Progenitor cell of endocrine pancreas (in vitro differentiated cells): ENCODE results near the gene TMEM30B. TPM values are rescaled to one million over a fixed set of nuclear protein-coding genes. Genes with fewer than 3 reads are reported as not detected.

Experiments used
- DNase-seq: peaks from one replicate; pipeline ENCODE4 v3.0.0; 2021; ENCODE audit warnings: low spot score; ENCODE audit not compliant: unreplicated experiment
- H3K27ac Mint-ChIP-seq: 2 replicates; pipeline ENCODE4 v1.8.0; 2021; ENCODE audit warnings: mild to moderate bottlenecking, moderate library complexity, mixed read lengths
- H3K27me3 Mint-ChIP-seq: 2 replicates; pipeline ENCODE4 v1.8.0; 2021; ENCODE audit warnings: mixed read lengths
- H3K36me3 Mint-ChIP-seq: 2 replicates; pipeline ENCODE4 v1.8.0; 2022; ENCODE audit warnings: mixed read lengths; ENCODE audit not compliant: insufficient read depth
- H3K4me1 Mint-ChIP-seq: 2 replicates; pipeline ENCODE4 v1.8.0; 2021; ENCODE audit warnings: low read depth, mixed read lengths
- H3K4me3 Mint-ChIP-seq: 2 replicates; pipeline ENCODE4 v1.8.0; 2021; ENCODE audit warnings: low read depth, mild to moderate bottlenecking, moderate library complexity, mixed read lengths
- H3K9me3 Mint-ChIP-seq: 2 replicates; pipeline ENCODE4 v1.8.0; 2021; ENCODE audit warnings: low read depth, mixed read lengths
- total RNA-seq: library from RNA; stranded (reverse); gene quantifications from 2 replicates; pipeline ENCODE4 v1.2.1, GENCODE V29; 2021
- TF ChIP-seq, protein P1 (sequence below): fragments of 200-600 bp; sonication (generic); IDR thresholded peaks from one replicate; pipeline ENCODE4 v1.5.0; 2021; ENCODE audit warnings: antibody characterized with exemption, mild to moderate bottlenecking; ENCODE audit not compliant: unreplicated experiment

The TMEM30B gene
- total RNA-seq, 1 donor from 2014 or later: 28.1 TPM

DNA sequence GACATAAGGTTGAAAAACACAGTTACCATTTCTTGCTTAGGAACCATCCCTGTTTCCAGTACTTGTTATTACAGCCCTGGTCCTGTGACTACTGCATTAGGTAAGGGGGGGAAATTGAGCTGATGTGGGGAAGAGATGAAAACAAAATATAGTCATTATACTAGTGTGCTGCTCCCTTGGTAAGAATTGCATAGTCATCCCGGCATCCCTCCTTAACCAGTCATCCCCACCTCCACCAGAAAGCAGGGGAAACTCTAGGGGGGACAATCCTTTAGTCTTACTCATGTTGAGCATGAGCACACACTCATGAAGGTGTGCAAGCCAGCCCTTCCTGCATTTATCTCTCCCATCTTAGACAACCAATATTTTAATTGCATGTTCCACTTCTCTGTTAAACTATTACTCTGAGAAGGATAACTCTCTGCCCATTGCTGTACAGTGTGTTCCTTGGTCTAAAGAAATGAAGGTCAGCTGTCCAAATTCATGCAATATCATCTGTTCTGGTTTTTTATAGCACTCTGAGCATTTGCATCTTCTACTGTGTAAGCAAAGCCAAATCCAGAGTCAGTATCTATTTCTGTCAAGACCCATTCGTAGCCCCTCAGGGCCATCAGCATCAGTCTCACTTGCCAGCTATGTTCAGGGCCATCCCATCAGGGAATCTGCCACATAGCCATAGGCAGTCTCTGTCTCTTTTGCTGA, 46.8 kb downstream of the TMEM30B start:
- no peaks in the 10 kb centered on the region for H3K9me3 Mint-ChIP-seq
- peaks cover 2% of the 10 kb centered on the region for H3K27me3 Mint-ChIP-seq
- no peak overlapping the region for H3K27ac Mint-ChIP-seq
- TF ChIP-seq, protein P1, sequence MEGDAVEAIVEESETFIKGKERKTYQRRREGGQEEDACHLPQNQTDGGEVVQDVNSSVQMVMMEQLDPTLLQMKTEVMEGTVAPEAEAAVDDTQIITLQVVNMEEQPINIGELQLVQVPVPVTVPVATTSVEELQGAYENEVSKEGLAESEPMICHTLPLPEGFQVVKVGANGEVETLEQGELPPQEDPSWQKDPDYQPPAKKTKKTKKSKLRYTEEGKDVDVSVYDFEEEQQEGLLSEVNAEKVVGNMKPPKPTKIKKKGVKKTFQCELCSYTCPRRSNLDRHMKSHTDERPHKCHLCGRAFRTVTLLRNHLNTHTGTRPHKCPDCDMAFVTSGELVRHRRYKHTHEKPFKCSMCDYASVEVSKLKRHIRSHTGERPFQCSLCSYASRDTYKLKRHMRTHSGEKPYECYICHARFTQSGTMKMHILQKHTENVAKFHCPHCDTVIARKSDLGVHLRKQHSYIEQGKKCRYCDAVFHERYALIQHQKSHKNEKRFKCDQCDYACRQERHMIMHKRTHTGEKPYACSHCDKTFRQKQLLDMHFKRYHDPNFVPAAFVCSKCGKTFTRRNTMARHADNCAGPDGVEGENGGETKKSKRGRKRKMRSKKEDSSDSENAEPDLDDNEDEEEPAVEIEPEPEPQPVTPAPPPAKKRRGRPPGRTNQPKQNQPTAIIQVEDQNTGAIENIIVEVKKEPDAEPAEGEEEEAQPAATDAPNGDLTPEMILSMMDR: no peak
- peaks cover 9% of the 10 kb centered on the region for H3K4me1 Mint-ChIP-seq
- H3K36me3 Mint-ChIP-seq: no peaks in the 10 kb centered on the region
- H3K4me3 Mint-ChIP-seq: no peak overlapping the region
- DNase-seq: no peak

DNA sequence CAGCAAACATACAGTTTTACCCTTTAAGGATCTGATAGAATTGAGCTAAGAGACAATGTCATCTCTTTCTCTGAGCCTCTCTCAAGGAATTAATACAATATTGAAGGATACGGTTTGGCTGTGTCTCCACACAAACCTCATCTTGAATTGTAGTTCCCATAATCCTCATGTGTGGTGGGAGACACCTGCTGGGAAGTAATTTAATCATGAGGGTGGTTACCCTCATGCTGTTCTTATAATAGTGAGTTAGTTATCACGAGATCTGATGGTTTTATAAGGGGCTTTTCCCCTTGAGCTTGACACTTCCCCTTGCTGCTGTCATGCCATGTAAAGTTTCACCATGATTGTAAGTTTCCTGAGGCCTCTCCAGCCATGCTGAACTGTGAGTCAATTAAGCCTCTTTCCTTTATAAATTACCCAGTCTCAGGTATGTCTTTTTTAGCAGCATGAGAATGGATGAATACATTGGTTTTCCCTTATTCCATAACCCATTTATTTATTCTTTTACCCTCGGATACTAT, 47.6 kb downstream of the TMEM30B start:
- Mint-ChIP-seq H3K9me3 (no peaks in the 10 kb centered on the region), H3K27me3 (peaks cover 2% of the 10 kb centered on the region), H3K27ac (no peak overlapping the region), H3K4me1 (peaks cover 10% of the 10 kb centered on the region), H3K4me3 (no peak overlapping the region), H3K36me3 (no peaks in the 10 kb centered on the region)
- DNase-seq: no peak
- TF ChIP-seq, protein P1: no peak

DNA sequence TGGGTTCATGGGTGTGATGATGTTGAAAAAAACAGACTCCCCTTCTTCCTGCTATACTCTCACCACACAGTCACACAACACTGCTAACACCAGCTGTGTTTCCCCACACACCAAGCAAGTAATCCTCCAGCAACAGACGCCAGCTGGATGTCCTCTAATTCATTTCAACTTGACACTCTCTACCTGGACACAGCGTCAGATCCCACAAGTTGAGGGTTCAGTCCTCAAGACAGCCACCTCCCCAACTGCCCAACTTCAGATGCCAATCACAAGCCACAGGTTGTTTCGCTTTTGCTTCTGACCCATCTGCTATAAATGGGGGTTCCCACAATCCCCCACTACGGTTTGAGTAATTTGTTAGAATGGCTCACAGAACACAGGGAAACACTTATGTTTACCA, 49.3 kb downstream of the TMEM30B start:
- H3K9me3 Mint-ChIP-seq: no peaks in the 10 kb centered on the region
- H3K27me3 Mint-ChIP-seq: peaks cover 2% of the 10 kb centered on the region
- peaks cover 7% of the 10 kb centered on the region for H3K4me1 Mint-ChIP-seq
- no peaks in the 10 kb centered on the region for H3K36me3 Mint-ChIP-seq
- TF ChIP-seq, protein P1: no peak
- H3K4me3 Mint-ChIP-seq: no peak overlapping the region
- no peak overlapping the region for H3K27ac Mint-ChIP-seq
- DNase-seq: no peak

DNA sequence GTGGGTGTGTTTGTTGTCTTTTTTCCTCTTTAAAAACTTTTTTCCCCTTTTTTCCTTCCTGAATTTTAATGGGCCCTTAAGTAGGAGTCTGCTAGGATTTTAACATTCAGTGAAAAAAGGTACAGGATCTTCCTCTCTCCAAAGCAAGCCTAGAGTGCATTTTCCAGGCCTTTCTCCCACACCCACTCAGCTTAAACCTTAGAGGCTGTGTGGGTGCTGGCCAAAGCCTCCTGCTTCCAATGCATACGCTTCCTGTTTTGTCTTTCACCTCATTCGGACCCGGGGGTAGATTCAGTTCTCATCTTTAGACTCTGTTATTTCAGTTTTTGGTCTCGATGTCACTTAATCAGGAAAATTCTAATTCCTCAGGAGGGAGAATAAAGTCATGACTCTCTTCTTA, 51.2 kb downstream of the TMEM30B start:
- H3K36me3 Mint-ChIP-seq: no peaks in the 10 kb centered on the region
- TF ChIP-seq, protein P1: no peak
- DNase-seq: no peak
- no peak overlapping the region for H3K27ac Mint-ChIP-seq
- H3K4me1 Mint-ChIP-seq: peaks cover 7% of the 10 kb centered on the region
- no peaks in the 10 kb centered on the region for H3K9me3 Mint-ChIP-seq
- H3K27me3 Mint-ChIP-seq: peaks cover 2% of the 10 kb centered on the region
- H3K4me3 Mint-ChIP-seq: no peak overlapping the region

DNA sequence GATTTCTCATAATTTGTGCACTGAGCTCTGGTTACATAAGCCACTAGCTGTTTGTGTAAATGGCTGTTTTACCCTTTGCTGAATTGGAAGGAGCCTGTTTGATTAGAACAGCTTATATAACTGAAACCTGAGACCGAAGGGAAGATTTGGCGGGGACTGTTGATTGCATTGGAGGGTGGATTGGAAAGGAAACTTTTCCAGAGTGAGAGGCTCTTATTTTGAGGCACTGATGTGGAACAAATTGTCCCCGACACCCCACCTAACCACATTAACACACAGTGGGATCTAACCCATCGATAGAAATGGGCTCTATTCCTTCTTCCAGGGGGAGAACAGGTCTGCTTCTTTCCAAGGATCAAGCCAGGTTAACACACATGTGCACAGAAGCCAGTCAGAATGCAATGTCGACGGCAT, 51.7 kb downstream of the TMEM30B start:
- no peak overlapping the region for H3K4me3 Mint-ChIP-seq
- peaks cover 2% of the 10 kb centered on the region for H3K27me3 Mint-ChIP-seq
- DNase-seq: no peak
- TF ChIP-seq, protein P1: no peak
- no peaks in the 10 kb centered on the region for H3K36me3 Mint-ChIP-seq
- H3K27ac Mint-ChIP-seq: no peak overlapping the region
- no peaks in the 10 kb centered on the region for H3K9me3 Mint-ChIP-seq
- peaks cover 7% of the 10 kb centered on the region for H3K4me1 Mint-ChIP-seq
